NCI-H774 (cell line): ENCODE measurements around the gene MIA3.
A peak's percentile ranks its signal among the peaks of the same experiment; 100 is the strongest.

Source experiments
- DNase-seq: peaks from one replicate; lab custom pipeline; 2025; lab: John Stamatoyannopoulos, UW

The MIA3 gene

GRCh38 chr1:222618880-222619596 is 1.1 kb downstream of the MIA3 start:
- no peak for DNase-seq

- DNase-seq = no peak
Measured at GRCh38 chr1:222620566-222620965, 2.7 kb downstream of the MIA3 start.

GRCh38 chr1:222622765-222623164 is 4.9 kb downstream of the MIA3 start:
- DNase-seq = no peak

- no peak for DNase-seq
Measured at GRCh38 chr1:222623458-222623857, 5.6 kb downstream of the MIA3 start.

- no peak for DNase-seq
Measured at GRCh38 chr1:222624214-222624613, 6.3 kb downstream of the MIA3 start.

- no peak for DNase-seq
Measured at GRCh38 chr1:222627232-222627631, 9.3 kb downstream of the MIA3 start.

- DNase-seq = no peak
Measured at GRCh38 chr1:222629921-222630535, 12.1 kb downstream of the MIA3 start.

GRCh38 chr1:222631611-222632208 is 13.8 kb downstream of the MIA3 start:
- DNase-seq = no peak

- DNase-seq = no peak
Measured at GRCh38 chr1:222632749-222633148, 14.9 kb downstream of the MIA3 start.

GRCh38 chr1:222634180-222635013 is 16.5 kb downstream of the MIA3 start:
- DNase-seq = peak; percentile 85

GRCh38 chr1:222641269-222641948 is 23.5 kb downstream of the MIA3 start:
- no peak for DNase-seq

GRCh38 chr1:222642468-222642867 is 24.6 kb downstream of the MIA3 start:
- no peak for DNase-seq

- peak; percentile 41 for DNase-seq
Measured at GRCh38 chr1:222643606-222643937, 25.7 kb downstream of the MIA3 start.

- DNase-seq = peak; percentile 99
Measured at GRCh38 chr1:222643938-222644635, 26.2 kb downstream of the MIA3 start.

GRCh38 chr1:222644636-222644980 is 26.7 kb downstream of the MIA3 start:
- no peak for DNase-seq

GRCh38 chr1:222652676-222653075 is 34.8 kb downstream of the MIA3 start:
- no peak for DNase-seq

- DNase-seq = no peak
Measured at GRCh38 chr1:222653178-222653827, 35.4 kb downstream of the MIA3 start.

- DNase-seq = no peak
Measured at GRCh38 chr1:222654849-222655248, 37.0 kb downstream of the MIA3 start.

- DNase-seq = no peak
Measured at GRCh38 chr1:222656391-222657155, 38.7 kb downstream of the MIA3 start.

- DNase-seq = no peak
Measured at GRCh38 chr1:222657899-222658298, 40.0 kb downstream of the MIA3 start.
